PC-3 (cell line): ENCODE measurements around the gene PTPRD. TPM values are rescaled to one million over a fixed set of nuclear protein-coding genes. Genes with fewer than 3 reads are reported as not detected.

Experiments used
- ATAC-seq: fragments of 200-7000 bp; cut with Tn5 transposase; 2 replicates; pipeline ENCODE4 v1.9.1; 2020; ENCODE audit warnings: mild to moderate bottlenecking, moderate library complexity
- BruUV-seq: library from RNA; stranded (reverse); fragments of 400-500 nt; replicated peaks from 2 replicates; lab custom pipeline; 2021; lab: Mats Ljungman, UMichigan
- CTCF ChIA-PET: fragments of 300-600 bp; sonication (Branson Sonifier 250); formaldehyde crosslinking; loops from one replicate; lab custom pipeline; 2022; ENCODE audit warnings: antibody characterized with exemption; lab: Charles Lee
- POLR2A ChIA-PET: fragments of 300-600 bp; sonication (Branson Sonifier 250); formaldehyde crosslinking; loops from one replicate; lab custom pipeline; 2022; ENCODE audit warnings: antibody characterized with exemption; ENCODE audit not compliant: unreplicated experiment; lab: Charles Lee
- DNase-seq: peaks from one replicate; pipeline ENCODE4 v3.0.0-alpha.2; 2015
- H2AFZ ChIP-seq: fragments of 300-600 bp; sonication (generic); 2 replicates; pipeline ENCODE4 v1.6.0; 2016; ENCODE audit warnings: antibody characterized with exemption, low read length
- H3F3A ChIP-seq: fragments of 300-600 bp; sonication (generic); one replicate; pipeline ENCODE4 v1.6.0; 2017; ENCODE audit warnings: antibody characterized with exemption, low read length, control low read depth, mild to moderate bottlenecking; ENCODE audit not compliant: unreplicated experiment
- H3K27ac ChIP-seq: fragments of 300-600 bp; sonication (generic); 2 replicates; pipeline ENCODE4 v1.5.1; 2016; ENCODE audit warnings: mild to moderate bottlenecking, low read length
- H3K27me3 ChIP-seq: fragments of 300-600 bp; sonication (generic); 2 replicates; pipeline ENCODE4 v1.6.1; 2016; ENCODE audit warnings: low read length, mixed read lengths
- H3K36me3 ChIP-seq: fragments of 300-600 bp; sonication (generic); 2 replicates; pipeline ENCODE4 v1.6.1; 2016; ENCODE audit warnings: low read depth, mixed run types, low read length, mixed read lengths
- H3K4me1 ChIP-seq: fragments of 300-600 bp; sonication (generic); 2 replicates; pipeline ENCODE4 v1.5.1; 2016; ENCODE audit warnings: low read length; ENCODE audit not compliant: insufficient read depth
- H3K4me2 ChIP-seq: fragments of 300-600 bp; sonication (generic); 2 replicates; pipeline ENCODE4 v1.6.0; 2016; ENCODE audit warnings: low read length
- H3K4me3 ChIP-seq: fragments of 300-600 bp; sonication (generic); 2 replicates; pipeline ENCODE4 v1.5.1; 2016; ENCODE audit warnings: mild to moderate bottlenecking, low read length, mixed read lengths
- H3K79me2 ChIP-seq: fragments of 300-600 bp; sonication (generic); 2 replicates; pipeline ENCODE4 v1.6.1; 2017; ENCODE audit warnings: low read length, mixed read lengths
- H3K9ac ChIP-seq: fragments of 300-600 bp; sonication (generic); 2 replicates; pipeline ENCODE4 v1.6.0; 2016; ENCODE audit warnings: mild to moderate bottlenecking, low read length
- H3K9me2 ChIP-seq: fragments of 300-600 bp; sonication (generic); replicated peaks from 2 replicates; pipeline ENCODE4 v1.6.1; 2016; ENCODE audit warnings: mixed run types, low read length, mixed read lengths
- H3K9me3 ChIP-seq: fragments of 300-600 bp; sonication (generic); 2 replicates; pipeline ENCODE4 v1.6.1; 2016; ENCODE audit warnings: low read length, mixed read lengths
- H4K20me1 ChIP-seq: fragments of 300-600 bp; sonication (generic); 2 replicates; pipeline ENCODE4 v1.6.1; 2016; ENCODE audit warnings: low read length, mixed read lengths
- EZH2 ChIP-seq: fragments of 300-600 bp; sonication (generic); IDR thresholded peaks from one replicate; pipeline ENCODE4 v1.6.1; 2017; ENCODE audit warnings: antibody characterized with exemption, mild to moderate bottlenecking, low read length; ENCODE audit not compliant: unreplicated experiment
- EZH2phosphoT487 ChIP-seq: fragments of 300-600 bp; sonication (generic); IDR thresholded peaks from 2 replicates; pipeline ENCODE4 v1.6.1; 2018; ENCODE audit warnings: mild to moderate bottlenecking, antibody characterized with exemption, low read length, borderline replicate concordance
- intact Hi-C: fragments of 100-400 bp; cut with micrococcal nuclease; formaldehyde crosslinking; loops from 2 replicates; pipeline ENCODE4 v1.9.0; 2023
- total RNA-seq: library from RNA; depleted of rRNA; stranded (reverse); fragments of >200 nt; gene quantifications from 2 replicates; pipeline ENCODE4 v1.2.3, GENCODE V29; 2014
- TF ChIP-seq, protein P1 (sequence below): fragments of 300-600 bp; sonication (generic); conservative IDR thresholded peaks from 2 replicates; pipeline ENCODE4 v1.5.1; 2017; ENCODE audit warnings: antibody characterized with exemption, low read depth, mild to moderate bottlenecking, low read length

PTPRD gene
- total RNA-seq, 1 experiment from 2014 or later: not detected

DNA sequence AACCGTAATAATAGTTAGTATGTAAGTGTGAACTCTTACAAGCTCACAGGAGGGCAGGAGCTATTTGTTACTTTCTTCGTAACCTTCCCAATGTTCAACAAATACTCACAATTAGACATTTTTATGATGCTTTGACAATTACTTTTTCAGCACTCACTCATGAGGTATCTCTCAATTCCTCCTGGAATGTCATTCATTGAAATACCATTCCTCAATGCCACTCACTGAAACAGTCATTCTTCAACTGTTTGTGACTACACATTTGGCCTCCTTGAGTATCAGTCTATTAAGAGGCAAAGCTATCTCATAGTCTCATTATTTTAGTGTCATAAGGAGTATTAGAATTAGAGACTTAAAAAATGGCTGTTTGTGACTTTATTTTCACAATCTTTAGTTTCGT, 2079.1 kb downstream of the PTPRD start:
- Histone ChIP-seq H3K4me3 (no peak overlapping the region), H3K4me2 (no peak overlapping the region), H3K36me3 (no peaks in the 10 kb centered on the region), H2AFZ (no peak overlapping the region), H3K9me3 (0 out of 2 replicates have a peak, but pooled peaks cover under 1% of the 10 kb centered on the region), H3K27ac (no peak overlapping the region), H3K27me3 (no peaks in the 10 kb centered on the region), H4K20me1 (no peaks in the 10 kb centered on the region), H3K4me1 (no peaks in the 10 kb centered on the region), H3K9me2 (no peaks in the 10 kb centered on the region), H3F3A (no peaks in the 10 kb centered on the region), H3K79me2 (no peaks in the 10 kb centered on the region), H3K9ac (no peak overlapping the region)
- intact Hi-C loops: no loop called here
- ChIA-PET CTCF (no interaction called here), POLR2A (no interaction called here)
- ATAC-seq (no peak), DNase-seq (no peak)
- TF ChIP-seq EZH2phosphoT487: no peak
- TF ChIP-seq, protein P1, sequence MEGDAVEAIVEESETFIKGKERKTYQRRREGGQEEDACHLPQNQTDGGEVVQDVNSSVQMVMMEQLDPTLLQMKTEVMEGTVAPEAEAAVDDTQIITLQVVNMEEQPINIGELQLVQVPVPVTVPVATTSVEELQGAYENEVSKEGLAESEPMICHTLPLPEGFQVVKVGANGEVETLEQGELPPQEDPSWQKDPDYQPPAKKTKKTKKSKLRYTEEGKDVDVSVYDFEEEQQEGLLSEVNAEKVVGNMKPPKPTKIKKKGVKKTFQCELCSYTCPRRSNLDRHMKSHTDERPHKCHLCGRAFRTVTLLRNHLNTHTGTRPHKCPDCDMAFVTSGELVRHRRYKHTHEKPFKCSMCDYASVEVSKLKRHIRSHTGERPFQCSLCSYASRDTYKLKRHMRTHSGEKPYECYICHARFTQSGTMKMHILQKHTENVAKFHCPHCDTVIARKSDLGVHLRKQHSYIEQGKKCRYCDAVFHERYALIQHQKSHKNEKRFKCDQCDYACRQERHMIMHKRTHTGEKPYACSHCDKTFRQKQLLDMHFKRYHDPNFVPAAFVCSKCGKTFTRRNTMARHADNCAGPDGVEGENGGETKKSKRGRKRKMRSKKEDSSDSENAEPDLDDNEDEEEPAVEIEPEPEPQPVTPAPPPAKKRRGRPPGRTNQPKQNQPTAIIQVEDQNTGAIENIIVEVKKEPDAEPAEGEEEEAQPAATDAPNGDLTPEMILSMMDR: no peak
- no peak for TF ChIP-seq EZH2
- BruUV-seq: no TSS peak

DNA sequence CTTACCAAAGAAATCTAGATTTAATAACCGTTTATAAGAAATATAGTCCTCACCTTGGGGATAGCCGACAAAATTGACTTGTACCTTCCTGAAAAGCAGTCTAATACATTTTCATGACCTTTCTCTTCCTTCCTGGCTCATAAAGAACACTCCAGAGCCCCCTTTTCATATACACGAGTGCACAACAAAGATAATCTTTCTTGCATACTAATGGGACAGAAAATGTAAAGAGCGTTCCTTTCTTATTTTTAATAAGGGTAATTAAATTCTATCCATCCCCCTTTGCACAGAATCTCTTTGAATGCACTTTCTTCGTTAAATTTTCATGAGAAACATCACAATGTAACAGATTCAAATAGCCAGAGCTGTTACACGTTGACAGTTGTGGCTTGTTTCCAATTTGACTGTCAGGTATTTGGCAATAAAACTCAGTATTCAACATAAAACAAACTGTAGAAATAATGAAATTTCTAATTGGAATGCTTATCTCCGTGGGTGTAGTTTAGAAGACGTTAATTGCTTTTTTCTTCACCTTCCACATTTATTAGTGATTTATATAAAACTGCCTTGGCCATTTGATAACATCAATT, 2080.9 kb downstream of the PTPRD start:
- H4K20me1 ChIP-seq: no peaks in the 10 kb centered on the region
- CTCF ChIA-PET: no interaction called here
- no peak for ATAC-seq

DNA sequence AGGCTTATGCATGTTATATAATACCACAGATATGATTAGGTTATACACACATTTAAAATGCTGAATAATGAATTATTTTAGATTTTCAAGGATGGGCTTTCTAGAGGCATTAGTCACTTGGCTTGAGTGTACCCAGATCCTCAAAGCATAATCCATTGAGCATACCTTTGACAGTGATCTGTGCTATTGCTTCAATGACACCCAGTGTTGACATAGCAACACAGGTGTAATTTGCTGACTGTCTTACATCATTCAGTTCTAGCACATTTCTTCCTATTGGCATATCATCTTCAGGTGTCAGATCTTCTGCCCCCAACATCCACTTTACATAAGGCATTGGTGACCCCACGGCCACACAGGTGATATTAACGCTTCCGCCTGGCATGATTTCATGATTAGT, 2091.7 kb downstream of the PTPRD start:
- ChIA-PET POLR2A (no interaction called here), CTCF (no interaction called here)
- no peak for DNase-seq
- no peak for ATAC-seq
- H3K4me1 ChIP-seq: no peaks in the 10 kb centered on the region
- BruUV-seq: no TSS peak
- no peaks in the 10 kb centered on the region for H3K27me3 ChIP-seq
- no peak overlapping the region for H3K4me3 ChIP-seq
- no peaks in the 10 kb centered on the region for H4K20me1 ChIP-seq
- no peaks in the 10 kb centered on the region for H3K79me2 ChIP-seq
- H3K9me2 ChIP-seq: no peaks in the 10 kb centered on the region
- intact Hi-C loops: no loop called here
- no peak overlapping the region for H2AFZ ChIP-seq
- no peaks in the 10 kb centered on the region for H3K36me3 ChIP-seq
- no peak overlapping the region for H3K9ac ChIP-seq
- TF ChIP-seq EZH2: no peak
- TF ChIP-seq EZH2phosphoT487: no peak
- TF ChIP-seq, protein P1: no peak
- no peak overlapping the region for H3K27ac ChIP-seq
- H3F3A ChIP-seq: no peaks in the 10 kb centered on the region
- H3K9me3 ChIP-seq: no peaks in the 10 kb centered on the region
- no peak overlapping the region for H3K4me2 ChIP-seq

More for the DNA sequence above, 2080.9 kb downstream of the PTPRD start:
- no peak for DNase-seq
- BruUV-seq: no TSS peak
- H3K27me3 ChIP-seq: no peaks in the 10 kb centered on the region
- no peak overlapping the region for H3K4me3 ChIP-seq
- no peaks in the 10 kb centered on the region for H3K4me1 ChIP-seq
- no peaks in the 10 kb centered on the region for H3K36me3 ChIP-seq
- H3K79me2 ChIP-seq: no peaks in the 10 kb centered on the region
- H3F3A ChIP-seq: no peaks in the 10 kb centered on the region
- TF ChIP-seq EZH2phosphoT487: no peak
- TF ChIP-seq, protein P1: no peak
- no peak for TF ChIP-seq EZH2
- no peak overlapping the region for H3K9ac ChIP-seq
- H3K4me2 ChIP-seq: no peak overlapping the region
- POLR2A ChIA-PET: no interaction called here
- intact Hi-C loops: no loop called here
- no peak overlapping the region for H2AFZ ChIP-seq
- H3K9me3 ChIP-seq: no peaks in the 10 kb centered on the region
- no peak overlapping the region for H3K27ac ChIP-seq
- H3K9me2 ChIP-seq: no peaks in the 10 kb centered on the region
